ENCODE results near the gene SRD5A3.

The SRD5A3 gene

DNA sequence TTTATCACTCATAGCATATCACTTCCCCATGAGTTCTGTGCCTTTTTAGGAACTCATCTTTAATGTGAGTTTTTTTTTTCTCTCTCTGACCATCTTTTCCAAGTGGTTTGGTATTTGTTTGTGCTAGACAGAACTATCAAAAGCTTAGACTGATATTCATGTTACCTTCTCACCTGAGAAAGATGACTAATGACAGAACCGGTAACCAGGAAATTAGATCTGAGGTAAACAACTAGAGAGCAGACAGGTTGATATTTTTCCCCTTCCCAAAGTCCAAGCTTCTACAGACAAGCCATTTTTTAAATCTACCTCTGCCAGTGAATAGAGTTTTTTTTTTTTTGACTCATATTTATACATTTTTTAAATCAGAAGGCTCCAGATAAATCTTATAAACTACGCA, 17.0 kb upstream of the SRD5A3 start:
- TF ChIP-seq, protein P1, sequence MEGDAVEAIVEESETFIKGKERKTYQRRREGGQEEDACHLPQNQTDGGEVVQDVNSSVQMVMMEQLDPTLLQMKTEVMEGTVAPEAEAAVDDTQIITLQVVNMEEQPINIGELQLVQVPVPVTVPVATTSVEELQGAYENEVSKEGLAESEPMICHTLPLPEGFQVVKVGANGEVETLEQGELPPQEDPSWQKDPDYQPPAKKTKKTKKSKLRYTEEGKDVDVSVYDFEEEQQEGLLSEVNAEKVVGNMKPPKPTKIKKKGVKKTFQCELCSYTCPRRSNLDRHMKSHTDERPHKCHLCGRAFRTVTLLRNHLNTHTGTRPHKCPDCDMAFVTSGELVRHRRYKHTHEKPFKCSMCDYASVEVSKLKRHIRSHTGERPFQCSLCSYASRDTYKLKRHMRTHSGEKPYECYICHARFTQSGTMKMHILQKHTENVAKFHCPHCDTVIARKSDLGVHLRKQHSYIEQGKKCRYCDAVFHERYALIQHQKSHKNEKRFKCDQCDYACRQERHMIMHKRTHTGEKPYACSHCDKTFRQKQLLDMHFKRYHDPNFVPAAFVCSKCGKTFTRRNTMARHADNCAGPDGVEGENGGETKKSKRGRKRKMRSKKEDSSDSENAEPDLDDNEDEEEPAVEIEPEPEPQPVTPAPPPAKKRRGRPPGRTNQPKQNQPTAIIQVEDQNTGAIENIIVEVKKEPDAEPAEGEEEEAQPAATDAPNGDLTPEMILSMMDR (conservative IDR thresholded peaks at IDR 0.05; ENCODE audit: low read depth, low read length) = no peak
- no peak for DNase-seq (ENCODE audit: low read depth)
- H3K4me3 ChIP-seq (ENCODE audit: low read depth, low read length) = no peak overlapping the region

DNA sequence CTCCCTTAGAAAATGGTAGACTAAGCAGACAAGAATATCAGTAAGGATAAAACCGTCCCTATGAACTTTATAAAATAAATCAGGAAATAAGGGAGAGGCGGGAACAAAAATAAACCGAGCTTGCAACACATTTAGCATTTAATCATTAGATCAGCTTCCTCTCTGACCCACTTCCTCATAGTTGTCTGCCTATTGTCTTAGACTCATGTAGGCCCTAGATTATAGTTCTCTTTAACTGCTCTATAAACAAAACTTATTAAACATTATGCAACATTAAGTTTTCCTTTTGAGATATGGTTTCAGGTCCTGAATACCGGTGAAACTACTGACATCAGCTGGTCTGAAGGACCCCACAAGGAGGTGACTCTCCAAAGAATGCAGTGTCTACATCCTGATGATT, 15.8 kb upstream of the SRD5A3 start:
- no peak for DNase-seq (ENCODE audit: low read depth)
- no peak overlapping the region for H3K4me3 ChIP-seq (ENCODE audit: low read depth, low read length)
- TF ChIP-seq, protein P1 (conservative IDR thresholded peaks at IDR 0.05; ENCODE audit: low read depth, low read length) = no peak

DNA sequence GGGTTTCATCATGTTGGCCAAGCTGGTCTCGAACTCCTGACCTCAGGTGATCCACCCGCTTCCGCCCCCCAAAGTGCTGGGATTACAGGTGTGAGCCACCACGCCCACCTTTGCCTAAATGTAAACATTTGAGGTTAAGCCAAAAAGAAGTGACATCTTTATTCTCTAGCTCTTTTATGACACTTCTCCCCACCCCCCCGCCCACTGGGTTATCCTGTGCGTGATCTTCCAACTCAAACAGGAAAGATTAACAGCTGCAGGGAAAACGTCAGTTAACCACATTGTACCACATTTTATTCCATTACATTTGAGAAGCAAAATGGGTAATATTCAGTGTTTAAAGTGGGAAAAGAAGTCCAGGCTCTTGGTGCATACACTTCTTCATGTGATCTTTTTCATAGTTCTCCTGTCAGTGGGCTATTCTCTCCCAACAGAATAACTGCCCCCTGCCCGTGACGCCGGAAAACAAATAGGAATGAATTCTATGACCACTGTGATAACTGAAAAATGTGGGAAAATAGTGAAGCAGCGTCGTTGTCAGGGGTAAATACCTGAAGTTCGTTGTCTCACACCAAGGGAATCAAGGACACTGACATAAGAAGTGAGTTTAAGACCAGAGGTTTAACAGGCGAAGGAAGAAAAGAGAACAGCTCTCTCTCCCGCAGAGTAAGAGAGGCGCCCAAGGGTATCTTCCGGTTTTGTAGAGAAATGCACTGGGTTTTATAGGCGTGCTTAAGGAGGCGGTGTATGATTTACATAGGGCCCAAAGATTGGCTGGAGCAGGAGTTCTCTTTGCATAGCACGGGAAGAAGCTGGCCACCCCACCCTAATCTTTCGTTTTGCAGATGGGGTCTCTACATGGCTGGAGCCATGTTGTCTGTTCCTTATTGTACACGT, 9.7 kb upstream of the SRD5A3 start:
- TF ChIP-seq, protein P1 (conservative IDR thresholded peaks at IDR 0.05; ENCODE audit: low read depth, low read length) = no peak
- no peak overlapping the region for H3K4me3 ChIP-seq (ENCODE audit: low read depth, low read length)
- DNase-seq (ENCODE audit: low read depth) = no peak

DNA sequence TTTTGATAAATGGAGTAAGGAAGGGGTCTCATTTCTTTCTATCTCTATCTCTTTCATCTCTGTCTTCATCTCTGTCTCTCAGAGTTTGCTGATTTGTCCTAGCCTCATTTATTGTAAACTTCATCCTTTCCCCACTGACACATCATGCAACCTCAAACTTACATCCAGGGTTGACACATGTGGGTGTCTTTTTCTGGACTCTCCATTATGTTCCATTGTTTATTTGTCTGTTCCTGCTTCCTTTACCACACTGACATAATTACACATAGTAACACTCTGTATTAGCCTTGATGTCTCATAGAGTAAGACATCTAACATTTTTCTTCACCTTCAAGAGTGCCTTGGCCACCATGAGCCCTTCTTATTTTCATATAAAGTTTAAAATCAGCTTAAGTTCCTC, 8.1 kb upstream of the SRD5A3 start:
- no peak overlapping the region for H3K4me3 ChIP-seq (ENCODE audit: low read depth, low read length)
- TF ChIP-seq, protein P1 (conservative IDR thresholded peaks at IDR 0.05; ENCODE audit: low read depth, low read length) = no peak
- no peak for DNase-seq (ENCODE audit: low read depth)

DNA sequence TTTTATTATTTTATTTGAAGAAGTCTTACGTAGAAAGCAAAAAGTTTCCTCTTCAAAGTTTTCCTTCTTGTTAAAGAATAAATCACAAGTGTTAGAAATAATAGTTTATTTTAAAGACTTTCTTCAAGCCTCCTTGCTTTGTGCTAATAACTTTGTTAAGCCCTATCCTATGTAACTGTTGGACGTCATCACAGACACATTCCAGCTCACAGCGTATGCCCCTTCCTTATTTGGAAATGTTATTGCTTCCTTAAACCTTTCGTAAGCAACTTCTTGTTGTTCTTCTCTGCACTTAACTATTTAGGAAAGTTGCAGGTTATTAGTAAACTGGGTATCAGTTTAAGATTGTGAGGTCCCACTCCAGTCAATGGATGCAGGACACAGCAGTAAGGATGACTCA, 7.6 kb upstream of the SRD5A3 start:
- TF ChIP-seq, protein P1 (conservative IDR thresholded peaks at IDR 0.05; ENCODE audit: low read depth, low read length) = no peak
- no peak for DNase-seq (ENCODE audit: low read depth)
- no peak overlapping the region for H3K4me3 ChIP-seq (ENCODE audit: low read depth, low read length)

DNA sequence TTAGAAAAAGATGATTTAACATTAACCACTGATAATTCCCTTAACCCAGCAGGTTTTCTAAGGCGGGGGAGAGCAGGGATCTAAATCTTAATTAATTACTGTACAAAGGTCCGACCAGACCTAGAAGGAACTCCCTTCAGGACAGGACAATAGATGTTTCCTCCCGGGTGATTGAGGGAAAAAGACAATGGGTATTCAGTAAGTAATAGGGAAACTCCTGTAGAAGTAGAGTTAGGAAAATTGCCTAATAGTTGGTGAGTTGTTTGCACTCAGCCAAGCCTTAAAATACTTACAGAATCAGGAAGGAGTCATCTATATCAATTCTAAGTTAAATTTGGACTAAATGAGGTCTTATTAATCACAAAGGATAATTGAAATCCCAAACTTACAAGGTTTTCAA, 5.8 kb upstream of the SRD5A3 start:
- no peak overlapping the region for H3K4me3 ChIP-seq (ENCODE audit: low read depth, low read length)
- no peak for DNase-seq (ENCODE audit: low read depth)
- TF ChIP-seq, protein P1 (conservative IDR thresholded peaks at IDR 0.05; ENCODE audit: low read depth, low read length) = no peak

DNA sequence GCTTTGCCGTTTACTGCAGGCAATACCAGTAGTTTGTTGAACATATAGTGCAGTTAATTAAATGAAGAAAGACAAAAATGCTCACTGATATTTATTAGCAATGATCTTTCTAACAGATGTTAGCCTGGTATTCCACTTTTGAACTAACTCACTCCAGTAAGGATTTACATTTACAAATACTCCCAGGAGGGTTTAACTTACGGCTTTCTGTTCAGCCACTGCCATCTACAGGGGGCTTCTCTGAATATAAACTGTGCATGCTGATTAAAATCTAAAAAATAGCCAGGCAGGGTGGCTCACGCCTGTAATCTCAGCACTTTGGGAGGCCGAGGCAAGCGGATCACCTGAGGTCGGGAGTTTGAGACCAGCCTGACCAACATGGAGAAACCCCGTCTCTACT, 2.2 kb upstream of the SRD5A3 start:
- DNase-seq (ENCODE audit: low read depth) = no peak
- TF ChIP-seq, protein P1 (conservative IDR thresholded peaks at IDR 0.05; ENCODE audit: low read depth, low read length) = peak; percentile 19

More for the DNA sequence above, 2.2 kb upstream of the SRD5A3 start:
- no peak overlapping the region for H3K4me3 ChIP-seq (ENCODE audit: low read depth, low read length)
